T-cell (primary cell): Measurements from ENCODE around the gene WT1. TPM values are rescaled to one million over a fixed set of nuclear protein-coding genes. Genes with fewer than 3 reads are reported as not detected.
A peak's percentile ranks its signal among the peaks of the same experiment; 100 is the strongest.

Experiments
- ATAC-seq, 4 experiments: fragments of 200-7000 bp in 3 of 4; fragments of 150-1000 bp in 1 of 4; cut with Tn5 transposase; replicated peaks in 1 of 4; 1 replicate in 3 of 4; 2 replicates in 1 of 4; pipeline ENCODE4 v1.10.0; 2021; ENCODE audit warnings: moderate library complexity in 3 of 4, mild to moderate bottlenecking in 2 of 4, moderate number of reproducible peaks in 1 of 4
- CTCF ChIA-PET, 2 donors: fragments of 300-600 bp; sonication (Branson Sonifier 250); formaldehyde crosslinking; loops; one replicate each; lab custom pipeline; 2022; ENCODE audit warnings: antibody characterized with exemption in 2 of 2; lab: Charles Lee
- POLR2A ChIA-PET, 2 donors: fragments of 300-600 bp; sonication (Branson Sonifier 250); formaldehyde crosslinking; loops; one replicate each; lab custom pipeline; 2022; ENCODE audit warnings: antibody characterized with exemption in 2 of 2; lab: Charles Lee
- DNase-seq, 35 experiments: peaks; one replicate each; pipeline versions ENCODE4 v3.0.0 to v3.0.0-alpha.2; 2013 to 2023
- H3K27ac ChIP-seq: one replicate; pipeline ENCODE4 v1.5.1; 2013; ENCODE audit warnings: low read length
- H3K27me3 ChIP-seq, 2 experiments: replicated peaks in 1 of 2; 1 replicate in 1 of 2; 2 replicates in 1 of 2; pipeline versions ENCODE4 v1.6.1 to v1.7.0; 2013; ENCODE audit warnings: low read length in 1 of 2, mixed read lengths in 1 of 2; ENCODE audit not compliant: control insufficient read depth in 2 of 2, insufficient read depth in 2 of 2; ENCODE audit errors: extremely low read depth in 1 of 2
- H3K36me3 ChIP-seq, 2 donors: 1 replicate in 1 of 2; 2 replicates in 1 of 2; pipeline versions ENCODE4 v1.6.1 to v1.7.0; 2013; ENCODE audit warnings: low read length in 1 of 2; ENCODE audit not compliant: control insufficient read depth in 2 of 2, insufficient read depth in 1 of 2; ENCODE audit errors: extremely low read depth in 1 of 2
- H3K4me1 ChIP-seq, 2 experiments: 1 replicate in 1 of 2; 2 replicates in 1 of 2; pipeline versions ENCODE4 v1.6.1 to v1.7.0; 2013; ENCODE audit warnings: low read length in 2 of 2, mixed read lengths in 1 of 2; ENCODE audit not compliant: insufficient read depth in 2 of 2, control insufficient read depth in 1 of 2; ENCODE audit errors: extremely low read depth in 1 of 2
- H3K4me3 ChIP-seq, 2 donors: 1 replicate in 1 of 2; 2 replicates in 1 of 2; pipeline versions ENCODE4 v1.5.1 to v1.7.0; 2013; ENCODE audit warnings: mild to moderate bottlenecking in 2 of 2, low read length in 1 of 2, moderate library complexity in 1 of 2; ENCODE audit not compliant: control insufficient read depth in 1 of 2; ENCODE audit errors: extremely low read depth in 1 of 2
- H3K9me3 ChIP-seq: 2 replicates; pipeline ENCODE4 v1.7.0; 2013
- H3K27ac Mint-ChIP-seq, 2 donors: one replicate each; pipeline ENCODE4 v1.8.0; 2020 to 2021; ENCODE audit warnings: mild to moderate bottlenecking in 2 of 2, mixed read lengths in 2 of 2
- H3K27me3 Mint-ChIP-seq, 2 donors: one replicate each; pipeline ENCODE4 v1.8.0; 2021 to 2022; ENCODE audit warnings: mixed read lengths in 2 of 2
- H3K36me3 Mint-ChIP-seq: one replicate; pipeline ENCODE4 v1.8.0; 2021; ENCODE audit warnings: mixed read lengths
- H3K4me1 Mint-ChIP-seq, 3 donors: one replicate each; pipeline ENCODE4 v1.8.0; 2020 to 2022; ENCODE audit warnings: mixed read lengths in 3 of 3, mild to moderate bottlenecking in 1 of 3
- H3K4me3 Mint-ChIP-seq, 3 donors: one replicate each; pipeline ENCODE4 v1.8.0; 2020 to 2022; ENCODE audit warnings: mild to moderate bottlenecking in 3 of 3, mixed read lengths in 3 of 3, moderate library complexity in 3 of 3
- H3K9me3 Mint-ChIP-seq, 3 donors: one replicate each; pipeline ENCODE4 v1.8.0; 2020 to 2022; ENCODE audit warnings: mixed read lengths in 3 of 3
- WGBS: methylation state at CpG from one replicate; pipeline ENCODE4 v1.1.5; 2013; ENCODE audit warnings: missing lambda C conversion rate; ENCODE audit not compliant: insufficient coverage; 5-methylcytosine and 5-hydroxymethylcytosine counted together
- total RNA-seq, 35 experiments: library from RNA in 6 of 35; stranded (reverse) in 6 of 35; fragments of 120-200 nt in 1 of 35; gene quantifications; one replicate each; pipeline versions ENCODE4 v1.2.1 to v1.2.4 and lab custom pipeline; 2013 to 2026

WT1 gene
- total RNA-seq, 5 donors from 2014 or later (not counting 1 experiment from before 2014, with no cell fraction given): not detected

DNA sequence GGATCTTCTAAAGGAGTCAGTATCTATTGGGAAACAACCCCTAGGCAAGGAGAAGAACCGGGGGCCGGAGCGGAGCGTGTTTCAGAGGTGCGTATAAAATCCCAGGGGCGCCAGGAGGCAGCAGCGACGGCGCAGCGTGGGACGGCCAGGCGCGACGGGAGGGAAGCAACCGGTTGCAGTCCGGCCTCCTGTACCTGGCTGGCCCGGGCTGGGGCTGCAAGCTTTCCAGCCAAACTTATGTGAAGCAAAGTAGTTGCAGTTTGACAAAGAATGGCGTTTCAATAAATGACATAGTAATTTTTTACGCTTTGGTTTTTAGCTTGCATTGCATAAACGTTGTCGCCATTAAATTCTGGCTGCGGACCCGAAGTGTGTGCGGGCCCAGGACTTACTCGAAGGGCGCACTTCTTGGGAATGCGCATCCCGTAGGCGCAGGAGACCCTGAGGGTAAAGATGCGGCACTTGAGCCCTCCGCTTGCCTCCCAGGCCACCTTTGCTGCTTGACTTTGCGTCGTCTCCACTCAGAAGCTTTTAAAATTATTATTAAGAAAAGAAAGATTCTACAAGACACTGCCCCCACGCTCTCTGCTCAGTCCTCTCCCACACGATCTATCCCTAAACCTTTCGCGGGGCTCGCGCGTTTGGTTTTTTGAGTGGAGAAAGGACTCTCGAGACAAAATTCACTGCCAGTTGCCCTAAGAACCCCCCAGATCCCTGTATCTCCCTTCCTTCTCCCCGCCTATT lies 1.6 kb upstream of the WT1 start:
- no peak for ATAC-seq
- no peak for DNase-seq
- CTCF ChIA-PET: no interaction called here
- POLR2A ChIA-PET: no interaction called here
- Mint-ChIP-seq H3K27me3 (peaks cover 72 to 87% of the 10 kb centered on the region in 2 donors), H3K36me3 (peaks cover 4% of the 10 kb centered on the region), H3K27ac (no peak overlapping the region), H3K4me1 (peaks cover 36 to 52% (median 51%) of the 10 kb centered on the region in 3 donors), H3K4me3 (peak overlapping the region in 1 of 3 donors; percentile 56), H3K9me3 (no peaks in the 10 kb centered on the region)
- no peak overlapping the region for H3K27ac ChIP-seq
- H3K36me3 ChIP-seq: no peaks in the 10 kb centered on the region
- WGBS: 6% methylated on average over 24 of the region's 42 CpGs
- peaks cover 5 to 30% of the 10 kb centered on the region in 2 experiments for H3K4me1 ChIP-seq
- no peak overlapping the region for H3K4me3 ChIP-seq
- no peaks in the 10 kb centered on the region for H3K9me3 ChIP-seq
- H3K27me3 ChIP-seq: peaks cover 34 to 77% of the 10 kb centered on the region in 2 experiments

DNA sequence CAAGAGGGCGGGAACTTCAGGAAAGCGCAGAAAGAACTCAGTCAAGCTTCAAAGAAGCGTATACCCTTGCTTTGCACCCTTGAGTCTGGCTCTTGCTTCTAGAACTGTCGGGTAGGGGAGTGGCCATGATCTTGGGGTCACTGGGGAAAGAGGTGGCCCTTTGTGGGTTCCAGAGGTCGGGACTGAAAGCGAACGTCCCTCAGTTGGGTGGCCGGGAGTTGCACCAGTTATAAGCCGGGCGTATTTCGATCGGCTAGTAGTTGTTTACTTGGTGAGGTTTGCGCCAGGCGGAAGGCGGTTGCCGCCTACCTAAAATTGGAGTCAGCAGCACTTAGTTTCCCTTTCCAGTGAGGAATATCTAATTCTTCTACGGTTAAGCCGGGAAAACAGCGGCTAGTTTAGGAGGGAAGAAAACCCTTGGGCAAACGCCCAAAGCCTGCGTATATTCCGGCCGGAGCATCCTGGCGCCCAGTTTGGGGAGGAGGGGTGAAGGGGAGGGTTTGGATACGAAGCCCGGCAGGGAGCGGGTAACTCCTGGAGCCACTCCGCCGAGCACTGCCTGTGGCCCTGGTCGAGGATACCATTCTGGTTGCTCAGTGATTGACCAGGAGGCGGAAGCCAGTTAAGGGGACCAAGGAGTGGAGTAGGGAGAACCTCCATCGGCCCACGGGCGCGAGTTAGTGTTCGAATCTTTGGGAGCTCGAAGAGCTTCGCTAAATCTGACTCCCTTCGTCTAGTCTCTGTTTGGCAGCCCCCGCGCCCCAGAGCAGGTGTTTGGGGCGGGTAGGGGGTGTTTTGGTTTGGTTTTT lies 807 bp upstream of the WT1 start:
- peaks cover 31 to 84% of the 10 kb centered on the region in 2 experiments for H3K27me3 ChIP-seq
- peaks cover 36 to 52% (median 51%) of the 10 kb centered on the region in 3 donors for H3K4me1 Mint-ChIP-seq

DNA sequence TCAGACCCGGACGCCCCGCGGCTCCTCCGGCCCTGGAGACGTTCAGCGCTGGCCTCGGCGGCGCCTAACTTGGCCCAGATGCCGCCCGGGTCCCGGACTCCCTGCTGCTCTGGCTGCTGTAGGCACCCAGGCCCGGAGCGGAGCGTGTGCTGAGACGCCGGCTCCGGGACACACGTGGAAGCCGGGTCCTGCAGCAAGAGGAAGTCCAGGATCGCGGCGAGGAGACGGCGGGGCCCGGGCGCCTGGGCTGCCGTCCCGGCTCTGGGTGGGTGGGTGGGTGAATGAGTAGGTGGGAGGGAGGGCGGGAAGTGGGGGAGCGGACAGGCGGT lies 223 bp downstream of the WT1 start:
- Mint-ChIP-seq H3K27me3 (peaks cover 67 to 85% of the 10 kb centered on the region in 2 donors), H3K4me1 (peaks cover 34 to 51% (median 49%) of the 10 kb centered on the region in 3 donors), H3K27ac (no peak overlapping the region), H3K36me3 (peaks cover 2% of the 10 kb centered on the region), H3K4me3 (no peak overlapping the region), H3K9me3 (no peaks in the 10 kb centered on the region)
- H3K9me3 ChIP-seq: no peaks in the 10 kb centered on the region
- DNase-seq (no peak), ATAC-seq (peak in 1 of 4 experiments; percentile 9)
- 3% methylated on average over 13 of the region's 33 CpGs for WGBS
- ChIA-PET POLR2A (no interaction called here), CTCF (no interaction called here)
- no peak overlapping the region for H3K27ac ChIP-seq
- peaks cover 29 to 91% of the 10 kb centered on the region in 2 experiments for H3K27me3 ChIP-seq
- peaks cover 5 to 30% of the 10 kb centered on the region in 2 experiments for H3K4me1 ChIP-seq
- H3K4me3 ChIP-seq: peak overlapping the region in 1 of 2 donors; percentile 23
- H3K36me3 ChIP-seq: no peaks in the 10 kb centered on the region

More for the DNA sequence above, 807 bp upstream of the WT1 start:
- H3K9me3 Mint-ChIP-seq: no peaks in the 10 kb centered on the region
- peak overlapping the region in 1 of 2 donors; percentile 32 for H3K27ac Mint-ChIP-seq
- Histone ChIP-seq H3K36me3 (no peaks in the 10 kb centered on the region), H3K4me3 (no peak overlapping the region), H3K4me1 (peaks cover 5 to 30% of the 10 kb centered on the region in 2 experiments), H3K9me3 (no peaks in the 10 kb centered on the region), H3K27ac (no peak overlapping the region)
- peaks cover 4% of the 10 kb centered on the region for H3K36me3 Mint-ChIP-seq
- POLR2A ChIA-PET: no interaction called here
- CTCF ChIA-PET: no interaction called here
- WGBS: 7% methylated on average over 24 of the region's 42 CpGs
- DNase-seq (no peak), ATAC-seq (no peak)
- peak overlapping the region; percentile 6 to 50 (median 36) for H3K4me3 Mint-ChIP-seq
- H3K27me3 Mint-ChIP-seq: peaks cover 71 to 86% of the 10 kb centered on the region in 2 donors

DNA sequence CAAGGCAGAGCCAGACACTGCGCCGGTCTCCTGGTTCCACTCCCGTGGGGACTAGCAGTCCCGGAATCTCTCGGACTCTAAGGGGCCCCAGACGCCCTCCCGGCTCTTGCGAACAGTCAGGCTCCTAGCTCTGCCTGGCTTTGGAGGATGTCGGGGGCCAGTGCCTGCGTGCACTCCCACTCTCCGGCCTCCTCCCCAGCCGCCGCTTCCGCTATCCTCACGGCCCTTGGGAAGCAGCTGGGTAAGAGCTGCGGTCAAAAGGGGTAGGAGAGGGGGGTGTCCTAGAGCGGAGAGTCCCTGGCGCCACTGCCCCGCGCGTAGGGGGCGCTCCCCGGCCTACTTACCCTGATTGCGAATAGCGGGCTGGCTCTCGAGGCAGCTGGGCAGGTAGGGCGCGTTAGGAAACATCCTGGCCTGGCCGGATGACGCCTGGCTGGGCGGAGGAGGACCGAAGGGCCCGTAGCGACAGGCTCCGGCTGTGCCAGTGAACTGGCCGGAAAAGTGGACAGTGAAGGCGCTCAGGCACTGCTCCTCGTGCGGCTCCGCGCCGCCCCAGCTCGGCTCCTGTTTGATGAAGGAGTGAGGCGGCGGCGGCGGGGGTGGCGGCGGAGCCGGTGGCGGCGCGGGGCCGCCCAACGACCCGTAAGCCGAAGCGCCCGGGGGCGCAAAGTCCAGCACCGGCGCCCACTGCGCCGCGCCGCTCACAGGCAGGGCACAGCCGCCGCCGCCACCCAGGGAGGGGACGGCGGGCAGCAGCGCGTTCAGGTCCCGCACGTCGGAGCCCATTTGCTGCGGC lies 785 bp downstream of the WT1 start:
- POLR2A ChIA-PET: no interaction called here
- peaks cover 29 to 48% (median 45%) of the 10 kb centered on the region in 3 donors for H3K4me1 Mint-ChIP-seq
- no peak for ATAC-seq

DNA sequence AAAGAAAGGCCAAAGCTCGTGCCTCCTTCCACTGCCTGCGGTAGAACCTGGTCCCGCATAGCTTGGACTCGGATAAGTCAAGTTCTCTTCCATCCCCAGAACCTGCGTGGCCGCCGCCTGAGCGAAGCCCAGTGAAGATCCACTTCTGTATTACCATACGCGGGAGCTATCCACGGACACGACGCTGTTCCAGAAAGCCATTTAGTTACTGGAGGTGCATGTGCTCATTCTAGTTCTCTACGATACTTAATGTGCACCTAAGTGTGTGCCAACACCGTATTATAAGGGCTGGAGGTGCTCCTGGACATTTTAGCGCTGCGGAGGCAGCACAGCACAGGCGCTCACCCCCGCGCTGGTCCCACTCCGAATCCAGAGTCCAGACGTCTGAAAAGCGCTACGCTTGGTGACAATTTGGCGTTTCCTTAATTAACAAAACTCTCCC lies 1.4 kb downstream of the WT1 start:
- H3K4me3 Mint-ChIP-seq: peak overlapping the region in 1 of 3 donors; percentile 47
- POLR2A ChIA-PET: no interaction called here
- H3K27ac Mint-ChIP-seq: no peak overlapping the region
- H3K27me3 ChIP-seq: peaks cover 26 to 95% of the 10 kb centered on the region in 2 experiments
- H3K27ac ChIP-seq: no peak overlapping the region
- peaks cover 61 to 90% of the 10 kb centered on the region in 2 donors for H3K27me3 Mint-ChIP-seq
- no peaks in the 10 kb centered on the region for H3K9me3 ChIP-seq
- DNase-seq (no peak), ATAC-seq (no peak)
- 13% methylated on average over 24 of the region's 25 CpGs for WGBS
- H3K36me3 Mint-ChIP-seq: no peaks in the 10 kb centered on the region
- peaks cover 5 to 25% of the 10 kb centered on the region in 2 experiments for H3K4me1 ChIP-seq
- no peaks in the 10 kb centered on the region for H3K9me3 Mint-ChIP-seq
- no peaks in the 10 kb centered on the region for H3K36me3 ChIP-seq
- CTCF ChIA-PET: no interaction called here
- H3K4me3 ChIP-seq: no peak overlapping the region
- H3K4me1 Mint-ChIP-seq: peaks cover 26 to 45% (median 41%) of the 10 kb centered on the region in 3 donors

More for the DNA sequence above, 785 bp downstream of the WT1 start:
- WGBS: 3% methylated on average over 69 of the region's 77 CpGs
- peaks cover 5 to 30% of the 10 kb centered on the region in 2 experiments for H3K4me1 ChIP-seq
- CTCF ChIA-PET: no interaction called here
- Mint-ChIP-seq H3K27ac (no peak overlapping the region), H3K9me3 (no peaks in the 10 kb centered on the region), H3K27me3 (peaks cover 63 to 86% of the 10 kb centered on the region in 2 donors), H3K36me3 (no peaks in the 10 kb centered on the region), H3K4me3 (peak overlapping the region in 1 of 3 donors; percentile 47)
- no peak overlapping the region for H3K27ac ChIP-seq
- peaks cover 26 to 95% of the 10 kb centered on the region in 2 experiments for H3K27me3 ChIP-seq
- no peak for DNase-seq
- no peaks in the 10 kb centered on the region for H3K9me3 ChIP-seq
- peak overlapping the region in 1 of 2 donors; percentile 23 for H3K4me3 ChIP-seq
- no peaks in the 10 kb centered on the region for H3K36me3 ChIP-seq
